Colon (tissue), 2 donors: Measurements from ENCODE around the gene LARGE1.

ENCODE experiments used
- FAIRE-seq: peaks from 2 replicates; lab custom pipeline; 2012; peaks lifted over from hg19 to GRCh38; lab: Jason Lieb, UNC
- donor health status: control.
- donor health status: control.

LARGE1 gene

GRCh38 chr22:33772745-33773144 is 147.5 kb downstream of the LARGE1 start:
- no peak for FAIRE-seq

GRCh38 chr22:33771136-33771535 is 149.1 kb downstream of the LARGE1 start:
- no peak for FAIRE-seq

- FAIRE-seq, result no peak
Observed at GRCh38 chr22:33770723-33771122, 149.6 kb downstream of the LARGE1 start.

- no peak for FAIRE-seq
Observed at GRCh38 chr22:33766091-33766490, 154.2 kb downstream of the LARGE1 start.

GRCh38 chr22:33758961-33759360 is 161.3 kb downstream of the LARGE1 start:
- FAIRE-seq, result no peak

- FAIRE-seq, result no peak
Observed at GRCh38 chr22:33757802-33758483, 162.3 kb downstream of the LARGE1 start.

GRCh38 chr22:33757041-33757801 is 163.1 kb downstream of the LARGE1 start:
- no peak for FAIRE-seq

GRCh38 chr22:33756508-33756949 is 163.7 kb downstream of the LARGE1 start:
- no peak for FAIRE-seq

GRCh38 chr22:33748714-33749113 is 171.6 kb downstream of the LARGE1 start:
- FAIRE-seq, result no peak

- FAIRE-seq, result no peak
Observed at GRCh38 chr22:33747576-33748180, 172.6 kb downstream of the LARGE1 start.

GRCh38 chr22:33747029-33747428 is 173.2 kb downstream of the LARGE1 start:
- FAIRE-seq, result no peak

- FAIRE-seq, result no peak
Observed at GRCh38 chr22:33746501-33746928, 173.8 kb downstream of the LARGE1 start.

- no peak for FAIRE-seq
Observed at GRCh38 chr22:33745501-33745900, 174.8 kb downstream of the LARGE1 start.

GRCh38 chr22:33743756-33744155 is 176.5 kb downstream of the LARGE1 start:
- FAIRE-seq, result no peak

GRCh38 chr22:33741025-33741424 is 179.3 kb downstream of the LARGE1 start:
- FAIRE-seq, result no peak

- no peak for FAIRE-seq
Observed at GRCh38 chr22:33739516-33739915, 180.8 kb downstream of the LARGE1 start.

- FAIRE-seq, result no peak
Observed at GRCh38 chr22:33737662-33738061, 182.6 kb downstream of the LARGE1 start.

GRCh38 chr22:33735978-33736377 is 184.3 kb downstream of the LARGE1 start:
- FAIRE-seq, result no peak

- no peak for FAIRE-seq
Observed at GRCh38 chr22:33728847-33729246, 191.4 kb downstream of the LARGE1 start.

GRCh38 chr22:33726294-33726734 is 194.0 kb downstream of the LARGE1 start:
- no peak for FAIRE-seq

GRCh38 chr22:33723915-33724314 is 196.4 kb downstream of the LARGE1 start:
- no peak for FAIRE-seq

GRCh38 chr22:33722816-33723215 is 197.5 kb downstream of the LARGE1 start:
- FAIRE-seq, result no peak
